Superior temporal gyrus (tissue), 1 donor: ENCODE measurements around the gene CAMTA1.
"Not testable (repeated sequence)": the region's sequence is repeated elsewhere in the genome, so short reads cannot be mapped to it uniquely, and the experiment has no call there.

ENCODE experiments used
- DNase-seq: peaks from one replicate; pipeline ENCODE4 v3.0.0-alpha.2; 2016; ENCODE audit errors: extremely low spot score

The CAMTA1 gene

GRCh38 chr1:7768583-7768982 is 983.3 kb downstream of the CAMTA1 start:
- DNase-seq = no peak

GRCh38 chr1:7769673-7770412 is 984.6 kb downstream of the CAMTA1 start:
- no peak for DNase-seq

GRCh38 chr1:7770669-7770996 is 985.4 kb downstream of the CAMTA1 start:
- DNase-seq = no peak

DNA sequence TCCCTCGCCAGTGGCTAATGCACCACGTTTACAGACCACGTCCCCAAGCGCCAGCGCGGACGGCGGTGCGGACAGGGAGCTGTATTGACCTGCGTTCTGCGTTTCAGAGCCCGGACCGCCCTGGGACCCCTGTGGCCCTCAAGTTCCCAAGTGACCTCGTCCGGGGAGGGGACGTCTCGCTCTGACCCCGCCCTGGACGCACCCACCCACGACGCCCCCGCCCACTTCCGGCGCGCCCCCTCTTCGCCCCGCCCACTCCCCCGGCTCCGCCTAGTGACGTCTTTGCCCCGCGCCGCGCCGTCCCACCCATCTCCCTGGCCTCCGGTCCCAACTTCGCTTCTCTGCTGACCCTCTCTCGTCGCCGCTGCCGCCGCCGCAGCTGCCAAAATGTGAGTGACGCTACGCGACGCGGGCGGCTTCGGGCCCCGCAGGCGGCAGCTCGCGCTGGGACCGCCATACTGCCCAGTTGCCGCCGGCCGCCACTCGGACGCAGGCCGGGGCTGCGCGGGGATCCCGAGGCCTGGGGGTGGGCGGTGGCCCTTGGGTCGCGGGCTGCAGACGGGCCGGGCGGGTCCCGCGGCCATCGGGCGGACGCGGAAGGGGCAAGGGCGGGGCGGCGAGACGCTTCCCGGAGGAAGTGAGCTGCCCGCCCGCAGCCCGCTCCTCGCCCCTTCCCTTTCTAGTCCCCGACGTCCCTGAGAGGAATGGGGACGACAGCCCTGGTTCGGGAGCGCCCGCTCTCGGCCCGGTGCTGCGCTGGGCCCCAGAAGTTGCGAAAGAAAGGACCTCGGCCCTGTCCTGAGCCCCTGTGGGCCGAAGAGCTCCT is 986.0 kb downstream of the CAMTA1 start, which contains the start of gene VAMP3:
VAMP3 (plus strand) TSS at position 300 of the 826 bp plus-strand sequence; CDS start at position 388, 88 bp downstream.
- DNase-seq = peak; percentile 71

DNA sequence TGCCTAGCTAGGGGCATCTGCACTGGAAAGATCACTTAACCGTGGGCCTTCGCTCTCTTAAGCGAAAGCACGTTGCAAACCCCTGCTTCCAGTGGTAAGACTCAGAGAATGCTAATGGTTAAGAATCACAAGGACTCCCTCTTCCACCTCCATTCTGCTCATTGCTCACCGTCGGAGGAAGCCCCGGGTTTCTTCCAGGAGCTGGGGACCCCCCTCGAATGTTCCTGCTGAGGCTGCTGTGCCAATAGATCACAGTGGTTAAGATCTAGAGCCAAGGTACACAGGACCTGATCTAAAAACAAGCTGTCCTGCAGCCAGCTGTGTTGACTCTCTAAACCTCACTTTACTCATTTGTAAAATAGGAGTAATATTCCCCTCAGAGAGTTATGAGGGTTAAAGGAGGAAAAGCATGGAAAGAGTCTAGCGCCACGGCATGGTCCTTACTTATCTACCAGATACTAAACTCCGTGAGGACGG is 986.6 kb downstream of the CAMTA1 start:
- DNase-seq = no peak

GRCh38 chr1:7777591-7777990 is 992.3 kb downstream of the CAMTA1 start:
- DNase-seq = no peak

- DNase-seq = no peak
These were observed 992.9 kb downstream of the CAMTA1 start for GRCh38 chr1:7778133-7778628.

DNA sequence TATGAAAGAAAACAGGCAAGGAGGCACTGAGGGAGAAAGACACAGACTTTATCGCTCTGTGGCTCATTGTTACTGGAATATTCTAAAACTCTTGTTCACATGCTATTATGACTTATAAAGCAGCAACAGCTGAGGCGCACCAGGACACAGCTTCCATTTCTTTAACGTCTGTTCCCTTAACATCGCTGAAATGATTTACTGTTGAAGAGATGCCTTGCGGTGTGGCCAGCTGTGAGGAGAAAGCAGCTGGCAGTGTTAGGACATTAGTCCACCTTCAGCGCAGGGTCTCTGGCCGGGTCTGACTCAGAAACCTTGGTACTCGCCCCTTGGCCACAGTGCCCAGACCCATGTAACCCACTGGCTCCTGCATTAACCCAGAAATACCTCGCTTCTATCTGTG is 995.7 kb downstream of the CAMTA1 start:
- no peak for DNase-seq

- no peak for DNase-seq
These were observed 996.2 kb downstream of the CAMTA1 start for GRCh38 chr1:7781501-7781900.

GRCh38 chr1:7781923-7782495 is 996.8 kb downstream of the CAMTA1 start:
- DNase-seq = no peak

DNA sequence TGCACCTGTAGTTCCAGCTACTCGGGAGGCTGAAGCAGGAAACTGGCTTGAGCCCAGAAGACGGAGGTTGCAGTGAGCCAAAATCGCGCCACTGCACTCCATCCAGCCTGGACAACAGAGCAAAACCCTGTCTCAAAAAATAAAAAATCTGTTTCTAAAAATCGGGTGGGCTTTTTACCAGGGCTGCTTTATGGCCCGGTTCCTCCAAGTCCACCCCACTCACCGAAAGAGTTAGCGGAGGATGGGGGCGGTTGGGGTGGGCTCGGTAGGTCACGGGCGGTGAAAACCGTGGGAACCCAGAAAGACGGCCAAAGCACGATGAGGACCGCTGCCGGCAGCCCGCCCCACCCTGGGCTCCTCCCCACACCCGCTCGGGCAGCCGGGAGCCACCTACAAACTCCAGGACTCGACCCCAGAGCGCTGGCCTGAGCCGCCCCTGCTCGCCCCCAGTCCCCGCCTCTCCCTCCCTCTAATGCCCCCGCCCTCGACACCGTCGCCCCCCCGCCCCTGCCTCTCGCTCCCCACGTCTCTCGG is 998.0 kb downstream of the CAMTA1 start:
- no peak for DNase-seq

GRCh38 chr1:7783826-7784491 is 998.7 kb downstream of the CAMTA1 start, which contains the start of gene PER3:
Gene PER3 (plus strand): TSS chr1:7784291. CDS start chr1:7784878, 587 bp downstream.
- peak; percentile 95 for DNase-seq

DNA sequence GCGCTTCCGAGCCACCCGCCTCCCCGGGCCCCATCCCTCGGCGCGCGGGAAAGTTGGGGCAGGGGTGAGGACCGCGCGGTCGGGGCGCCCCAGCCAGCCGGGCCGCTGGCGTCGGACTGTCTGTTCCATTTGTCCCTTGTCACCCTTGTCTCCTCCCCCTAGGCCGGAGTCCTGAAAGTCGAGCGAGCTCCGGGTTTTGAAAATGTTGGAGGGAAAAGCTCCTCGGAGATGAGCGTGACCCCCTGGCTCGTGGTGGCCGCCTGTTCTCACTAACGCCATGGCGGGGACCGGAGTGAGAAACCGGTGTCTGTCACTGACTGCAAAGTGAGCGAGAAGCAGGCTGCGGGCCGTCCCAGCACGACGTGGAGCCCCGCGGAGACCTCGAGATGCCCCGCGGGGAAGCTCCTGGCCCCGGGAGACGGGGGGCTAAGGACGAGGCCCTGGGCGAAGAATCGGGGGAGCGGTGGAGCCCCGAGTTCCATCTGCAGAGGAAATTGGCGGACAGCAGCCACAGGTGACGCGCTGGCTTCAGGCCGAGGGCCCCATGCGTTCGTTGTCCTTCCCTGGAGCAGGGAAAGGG is 999.3 kb downstream of the CAMTA1 start:
- DNase-seq = no peak

- DNase-seq = no peak
These were observed 999.9 kb downstream of the CAMTA1 start for GRCh38 chr1:7785108-7785507.

- DNase-seq = peak; percentile 26
These were observed 1001.5 kb downstream of the CAMTA1 start for GRCh38 chr1:7786795-7787194.

DNA sequence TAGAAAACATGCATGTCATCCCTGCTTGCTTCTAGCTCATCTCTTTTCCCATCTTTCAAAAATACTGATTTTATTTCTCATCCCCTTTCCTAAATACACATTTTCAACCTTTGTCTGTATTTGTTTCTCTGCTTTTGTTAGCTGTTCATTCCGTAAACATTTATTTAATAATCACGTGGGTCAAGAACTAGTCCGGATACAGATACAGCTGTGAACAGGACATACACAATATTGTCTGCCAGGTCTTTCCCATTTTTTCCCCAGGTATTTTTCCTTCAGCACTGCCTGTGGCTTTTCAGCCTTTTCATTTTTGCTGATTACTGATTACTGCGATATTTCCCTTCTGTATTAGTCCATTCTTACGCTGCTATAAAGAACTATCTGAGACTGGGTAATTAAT is 1004.6 kb downstream of the CAMTA1 start:
- DNase-seq = no peak

DNA sequence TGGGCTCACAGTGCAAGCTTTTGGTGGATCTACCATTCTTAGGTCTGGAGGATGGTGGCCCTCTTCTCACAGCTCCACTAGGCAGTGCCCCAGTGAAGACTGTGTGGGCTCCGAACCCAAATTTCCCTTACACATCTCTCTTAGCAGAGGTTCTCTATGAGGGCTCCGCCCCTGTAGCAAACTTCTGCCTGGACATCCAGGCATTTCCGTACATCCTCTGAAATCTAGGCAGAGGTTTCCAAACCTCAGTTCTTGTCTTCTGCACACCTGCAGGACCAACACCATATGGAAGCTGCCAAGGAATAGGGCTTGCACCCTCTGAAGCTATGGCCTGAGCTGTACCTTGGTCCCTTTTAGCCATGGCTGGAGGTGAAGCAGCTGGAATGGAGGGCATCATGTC is 1005.8 kb downstream of the CAMTA1 start:
- DNase-seq = not testable (repeated sequence)

GRCh38 chr1:7795406-7795805 is 1010.2 kb downstream of the CAMTA1 start:
- no peak for DNase-seq

DNA sequence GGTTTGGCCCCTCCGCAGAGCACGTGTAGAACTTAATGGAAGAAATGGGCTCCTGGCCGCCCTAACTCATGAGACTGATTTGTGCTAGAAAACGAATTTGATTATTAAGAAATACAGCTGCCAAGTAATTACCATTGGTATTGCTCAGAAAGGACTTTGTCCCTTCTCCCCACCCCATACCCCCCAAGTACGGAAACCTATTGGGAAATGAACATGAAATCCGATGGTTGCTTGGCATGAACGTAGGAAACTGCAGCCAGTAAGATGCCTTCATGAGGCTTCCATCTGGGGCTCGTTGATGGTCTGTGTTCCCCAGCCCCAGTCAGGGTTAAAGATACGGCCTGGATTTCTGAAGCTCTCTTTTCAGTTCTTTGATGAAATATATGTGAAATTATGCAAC is 1020.2 kb downstream of the CAMTA1 start:
- DNase-seq = no peak

DNA sequence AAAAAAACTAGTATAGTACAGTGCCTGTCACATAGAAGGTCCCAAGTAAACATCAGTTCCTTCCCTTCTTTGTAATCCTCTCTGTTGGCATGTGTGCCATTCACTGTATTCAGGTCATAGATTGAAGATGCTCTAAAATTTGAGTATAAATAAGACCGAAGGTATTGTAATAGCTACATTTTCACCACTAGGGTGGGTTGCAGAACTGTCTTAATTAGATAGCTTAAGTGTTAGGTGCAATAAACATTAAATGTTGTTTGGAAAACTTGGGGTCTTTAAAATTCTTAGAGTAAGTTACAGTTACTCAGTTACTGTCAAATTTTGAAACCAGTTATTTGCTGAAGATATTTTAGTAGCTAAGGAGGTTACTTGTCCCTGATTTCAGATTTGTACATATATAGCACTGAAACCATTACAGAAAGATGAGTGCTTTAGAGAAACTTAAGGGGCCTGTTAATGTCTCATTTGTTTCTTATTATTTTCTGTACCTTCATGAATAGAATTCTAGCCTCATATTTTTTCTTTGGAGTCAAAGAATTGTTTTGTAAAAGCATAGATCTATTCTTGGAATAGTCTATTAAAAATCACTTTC is 1023.1 kb downstream of the CAMTA1 start:
- peak; percentile 43 for DNase-seq

DNA sequence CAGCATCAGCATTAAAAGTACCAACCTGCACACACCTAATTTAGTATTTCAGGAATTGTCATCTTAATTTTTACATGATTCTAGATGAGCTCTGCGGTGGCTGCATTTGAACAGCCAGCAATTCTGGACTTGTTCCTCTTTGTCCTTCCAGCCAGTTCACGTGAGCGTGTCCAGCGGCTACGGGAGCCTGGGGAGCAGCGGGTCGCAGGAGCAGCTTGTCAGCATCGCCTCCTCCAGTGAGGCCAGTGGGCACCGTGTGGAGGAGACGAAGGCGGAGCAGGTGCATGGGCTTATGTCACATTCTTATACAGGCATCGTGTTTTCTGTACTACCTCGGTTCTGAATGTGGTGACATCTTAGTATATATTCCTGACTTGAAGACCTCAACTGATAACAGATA is 1024.5 kb downstream of the CAMTA1 start:
- DNase-seq = no peak
